ENCODE measurements around the gene CCDC149.
"Not testable (repeated sequence)": the region's sequence is repeated elsewhere in the genome, so short reads cannot be mapped to it uniquely, and the experiment has no call there.

Gene CCDC149

GRCh38 chr4:24917076-24917856 is 4.4 kb upstream of the CCDC149 start:
- DNase-seq (ENCODE audit: low read depth) = no peak

DNA sequence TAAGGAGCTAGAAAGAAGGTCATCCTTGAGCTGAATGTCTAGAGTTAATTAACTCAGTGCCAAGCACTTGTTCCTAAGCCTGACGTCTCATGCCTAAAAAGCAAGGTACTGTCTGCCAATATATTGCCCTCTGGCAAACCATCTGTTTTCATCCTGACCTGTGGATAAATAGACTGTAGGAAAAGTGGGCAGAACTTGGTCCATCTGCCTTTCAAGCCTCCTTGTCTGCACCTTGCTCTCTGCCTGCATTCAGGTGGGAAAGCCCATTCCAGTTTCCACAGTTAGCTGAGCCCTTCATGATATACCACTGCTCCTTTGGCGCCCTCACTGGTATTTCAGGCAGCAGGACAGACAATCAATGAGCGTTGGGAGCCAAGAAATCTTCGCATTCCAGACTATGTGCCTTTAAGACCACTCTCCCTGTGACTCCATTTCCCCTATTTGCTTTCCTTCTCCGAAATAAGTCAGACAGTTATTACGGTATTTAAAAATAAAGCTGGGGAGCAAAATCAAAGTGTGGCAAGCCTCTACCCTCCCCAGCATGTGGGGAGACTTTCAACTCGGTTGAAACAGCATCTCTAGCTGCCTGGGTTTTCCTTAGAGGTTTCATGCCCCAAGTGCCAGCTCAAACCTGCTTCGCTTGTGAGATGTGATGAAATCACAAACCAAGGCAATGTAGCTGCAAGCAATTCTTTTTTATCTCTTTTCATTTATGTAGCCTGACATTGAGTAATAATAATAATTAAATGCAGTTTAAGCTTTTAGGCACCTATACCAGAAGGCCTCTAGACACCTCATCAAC is 2.5 kb upstream of the CCDC149 start:
- DNase-seq (ENCODE audit: low read depth) = no peak

DNA sequence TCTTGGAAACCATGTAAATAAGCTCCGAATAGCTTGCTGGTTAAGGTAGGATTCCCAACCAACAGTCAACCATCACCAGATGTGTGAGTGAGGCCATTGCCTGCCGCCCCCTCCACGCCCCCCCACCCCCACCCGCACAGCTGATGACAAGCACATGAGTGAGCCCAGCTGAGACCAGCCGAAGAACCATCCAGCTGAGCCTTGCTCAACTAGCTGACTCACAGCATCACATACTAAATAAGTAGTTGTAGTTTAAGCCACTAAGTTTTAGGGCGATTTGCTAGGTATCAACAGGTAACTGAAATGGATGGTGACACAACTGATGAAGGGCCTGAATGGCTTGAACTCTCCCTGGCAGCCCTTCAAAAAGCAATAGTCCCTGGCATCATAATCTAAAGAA is 1.6 kb upstream of the CCDC149 start:
- DNase-seq (ENCODE audit: low read depth) = no peak

- DNase-seq (ENCODE audit: low read depth) = no peak
Measured at GRCh38 chr4:24913119-24913485, 260 bp upstream of the CCDC149 start.

- no peak for DNase-seq (ENCODE audit: low read depth)
Measured at GRCh38 chr4:24910499-24910898, 2.3 kb downstream of the CCDC149 start.

DNA sequence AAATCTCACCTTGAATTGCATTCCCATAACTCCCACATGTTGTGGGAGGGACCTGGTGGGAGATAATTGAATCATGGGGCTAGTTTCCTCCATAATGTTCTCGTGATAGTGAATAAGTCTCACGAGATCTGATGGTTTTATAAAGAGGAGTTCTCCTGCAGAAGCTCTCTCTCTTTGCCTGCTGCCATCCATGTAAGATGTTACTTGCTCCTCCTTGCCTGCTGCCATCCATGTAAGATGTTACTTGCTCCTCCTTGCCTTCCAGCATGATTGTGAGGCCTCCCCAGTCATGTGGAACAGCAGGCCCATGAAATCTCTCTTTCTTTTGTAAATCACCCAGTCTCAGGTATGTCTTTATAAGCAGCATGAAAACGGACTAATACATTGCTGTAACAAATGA is 3.2 kb downstream of the CCDC149 start:
- not testable (repeated sequence) for DNase-seq (ENCODE audit: low read depth)

DNA sequence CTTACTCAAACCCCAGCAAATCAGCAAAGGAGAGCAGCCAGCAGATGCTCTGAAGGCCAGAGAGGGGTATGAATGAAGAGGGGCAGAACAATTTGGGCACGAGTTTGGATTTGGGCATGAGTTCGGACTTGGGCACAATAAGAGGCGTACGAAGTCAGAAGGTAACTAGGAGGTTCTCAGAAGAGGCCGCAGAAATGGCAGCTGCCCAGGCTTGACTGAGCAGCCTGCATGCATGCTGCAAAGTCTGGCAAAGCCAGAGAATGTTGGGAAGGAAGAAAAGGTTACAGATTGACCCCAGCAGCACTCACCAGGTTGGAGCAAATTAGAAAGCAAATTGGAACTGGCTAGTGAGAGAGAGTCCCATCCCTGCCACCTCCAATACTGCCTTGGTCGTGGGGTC is 15.2 kb downstream of the CCDC149 start:
- DNase-seq (ENCODE audit: low read depth) = no peak

- no peak for DNase-seq (ENCODE audit: low read depth)
Measured at GRCh38 chr4:24896977-24897376, 15.9 kb downstream of the CCDC149 start.

DNA sequence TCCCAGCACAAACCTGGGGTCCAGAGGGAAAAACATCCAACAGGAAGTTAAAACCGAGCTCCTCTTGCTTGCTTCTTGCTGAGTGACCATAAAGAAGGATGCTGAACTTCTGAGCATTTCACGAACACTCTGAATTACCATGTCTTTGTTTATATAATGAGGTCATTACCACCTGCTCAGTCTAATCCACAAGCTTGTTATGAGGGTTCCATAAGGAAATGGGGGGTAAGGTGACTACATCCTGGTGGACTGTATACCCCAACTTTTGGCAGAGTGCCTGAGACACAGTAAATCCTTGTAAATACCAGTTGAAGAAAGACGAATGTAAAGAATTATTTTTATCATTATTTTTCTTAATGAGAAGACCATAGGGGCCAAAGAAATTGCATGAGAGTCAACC is 16.8 kb downstream of the CCDC149 start:
- DNase-seq (ENCODE audit: low read depth) = no peak

- DNase-seq (ENCODE audit: low read depth) = no peak
Measured at GRCh38 chr4:24895461-24895860, 17.4 kb downstream of the CCDC149 start.

- DNase-seq (ENCODE audit: low read depth) = no peak
Measured at GRCh38 chr4:24894846-24895245, 18.0 kb downstream of the CCDC149 start.

DNA sequence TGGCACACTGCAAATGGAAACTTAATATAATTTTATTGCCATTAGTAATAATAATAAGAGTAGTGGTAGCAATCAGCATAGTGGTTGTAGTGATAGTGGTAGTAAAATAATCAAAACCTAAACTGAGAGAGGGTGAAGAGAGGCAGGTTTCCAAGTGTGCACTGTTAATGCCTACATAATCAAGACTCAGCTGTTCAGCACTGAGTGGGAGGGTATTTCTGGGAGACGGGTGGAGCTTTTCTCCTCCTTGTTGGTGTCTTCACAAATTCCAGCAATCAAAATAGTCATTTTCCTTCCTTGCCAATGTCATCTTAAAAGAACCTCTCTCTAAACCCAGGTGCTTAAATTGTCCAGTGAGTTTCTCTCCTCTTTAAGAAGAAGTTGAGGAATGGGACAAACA is 18.6 kb downstream of the CCDC149 start:
- DNase-seq (ENCODE audit: low read depth) = no peak

DNA sequence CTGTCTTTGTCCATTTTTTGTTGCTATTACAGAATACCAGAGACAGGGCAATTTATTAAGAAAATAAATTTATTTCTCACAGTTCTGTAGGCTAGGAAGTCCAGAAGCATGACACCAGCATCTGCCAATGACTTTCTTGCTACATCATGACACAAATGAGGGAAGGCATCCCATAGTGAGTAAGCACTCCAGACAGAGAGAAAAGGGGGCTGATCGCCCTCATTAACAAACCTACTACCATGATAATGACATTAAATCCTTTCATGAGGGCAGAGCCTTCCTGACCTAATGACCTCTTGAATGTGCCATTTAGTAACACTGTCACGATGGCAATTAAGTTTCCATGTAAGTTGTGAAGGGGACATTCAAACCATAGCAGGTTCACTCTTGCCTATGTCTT is 20.1 kb downstream of the CCDC149 start:
- no peak for DNase-seq (ENCODE audit: low read depth)

- no peak for DNase-seq (ENCODE audit: low read depth)
Measured at GRCh38 chr4:24892278-24892677, 20.6 kb downstream of the CCDC149 start.

DNA sequence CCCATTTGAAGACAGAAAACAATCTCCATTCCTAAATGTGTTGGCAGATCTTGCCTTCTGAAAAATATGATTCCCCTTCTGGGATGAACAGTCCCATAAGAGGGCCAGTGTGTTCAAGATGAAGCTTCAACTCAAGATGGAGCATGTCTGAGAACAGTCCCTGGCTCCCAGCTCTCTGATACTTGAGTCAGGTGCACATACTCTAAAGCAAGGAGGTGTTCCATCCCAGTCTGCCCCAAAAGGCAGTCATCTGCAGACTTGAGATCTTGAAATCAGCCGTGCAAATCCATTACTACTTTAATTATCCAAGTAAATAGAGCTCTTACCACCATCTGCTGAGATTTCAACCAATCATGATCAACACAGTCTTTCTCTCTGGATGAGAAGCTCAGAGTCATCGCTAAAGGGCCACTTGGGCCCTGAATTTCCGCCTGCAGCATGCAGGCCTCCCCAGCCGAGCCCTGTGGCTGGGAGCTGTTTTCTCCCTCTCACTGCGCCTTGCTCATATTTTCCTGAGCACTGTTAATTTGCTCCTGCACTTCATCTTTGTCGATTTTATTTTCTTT is 22.2 kb downstream of the CCDC149 start:
- DNase-seq (ENCODE audit: low read depth) = no peak

DNA sequence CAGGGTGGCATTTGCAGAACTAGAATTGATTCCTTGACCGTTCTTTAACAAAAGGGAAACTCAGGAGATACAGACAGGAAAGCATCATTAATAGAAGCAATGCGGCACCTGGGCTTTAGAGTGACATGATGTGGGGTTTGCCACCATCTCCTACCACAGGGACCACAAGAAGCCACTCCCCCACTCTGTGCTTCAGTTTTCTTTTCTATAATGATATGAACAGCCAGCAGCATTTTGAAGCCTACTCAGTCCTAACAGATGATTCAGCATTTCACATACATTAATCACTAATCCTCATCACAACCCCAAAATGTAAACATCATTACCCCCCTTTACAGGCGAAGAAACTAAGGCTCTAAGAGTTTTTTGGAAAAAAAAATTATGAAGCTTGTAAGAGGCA is 22.9 kb downstream of the CCDC149 start:
- DNase-seq (ENCODE audit: low read depth) = no peak

- no peak for DNase-seq (ENCODE audit: low read depth)
Measured at GRCh38 chr4:24888475-24889344, 24.1 kb downstream of the CCDC149 start.

DNA sequence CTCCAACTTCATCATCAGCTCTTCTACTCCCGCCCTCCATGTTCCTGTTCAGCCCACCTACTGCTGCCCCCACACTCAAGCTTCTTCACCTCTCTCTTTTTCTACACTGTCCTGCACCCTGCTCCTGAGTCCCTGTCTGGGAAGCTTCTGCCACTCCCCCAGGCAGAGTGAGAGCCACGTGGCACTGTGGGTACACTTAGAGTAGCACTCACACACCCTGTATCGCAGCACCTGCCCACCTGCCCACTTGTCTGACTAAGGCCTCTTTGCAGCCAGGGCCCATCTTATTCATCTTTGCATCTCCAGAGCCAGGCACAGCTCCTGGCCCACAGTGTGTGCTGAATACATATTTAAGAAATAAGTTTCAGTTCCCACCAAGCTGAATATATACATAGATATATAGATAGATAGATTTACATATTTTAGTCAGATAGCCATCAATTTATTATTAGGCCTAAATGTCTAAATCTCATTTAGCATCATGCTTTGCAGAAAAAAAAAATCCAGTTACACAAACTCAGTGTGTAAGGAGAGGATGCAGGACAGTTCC is 24.9 kb downstream of the CCDC149 start:
- no peak for DNase-seq (ENCODE audit: low read depth)

DNA sequence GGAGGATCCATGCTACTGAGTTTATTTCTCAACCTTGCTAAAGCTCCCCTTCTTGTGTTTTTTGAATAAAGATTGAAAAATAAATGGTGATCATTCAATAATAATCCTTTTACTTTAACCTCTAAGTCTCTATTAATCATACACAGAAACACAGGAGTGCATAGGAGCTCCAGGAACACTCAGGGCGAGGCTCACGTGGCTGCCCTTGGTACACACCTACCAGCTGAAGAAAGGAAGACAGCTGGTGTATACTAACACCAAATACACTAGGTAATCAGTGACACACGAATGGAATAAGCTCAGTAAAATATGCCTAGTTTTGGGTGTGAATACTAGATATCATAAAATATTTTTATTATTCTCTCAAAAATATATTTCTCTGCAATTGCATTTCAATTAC is 26.2 kb downstream of the CCDC149 start:
- DNase-seq (ENCODE audit: low read depth) = no peak

DNA sequence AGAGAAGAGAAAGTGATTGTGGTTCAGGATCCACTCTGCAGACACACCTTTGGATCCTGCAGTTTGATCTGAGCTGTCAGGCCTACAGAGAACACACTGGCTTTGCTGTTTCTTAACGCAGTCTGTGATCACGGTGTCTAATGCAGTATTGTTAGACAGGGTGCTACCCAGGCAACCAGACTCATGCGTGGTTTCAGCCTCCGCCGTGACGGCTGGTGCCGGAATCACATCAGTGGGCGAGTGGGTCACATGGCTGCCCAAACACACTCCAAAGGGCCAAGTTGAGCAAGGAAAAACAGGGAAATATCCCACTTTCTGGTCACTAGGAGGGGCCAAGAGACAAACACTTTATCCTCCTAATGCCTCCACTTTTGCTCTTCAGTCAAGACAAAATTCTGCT is 27.5 kb downstream of the CCDC149 start:
- no peak for DNase-seq (ENCODE audit: low read depth)

GRCh38 chr4:24884902-24885301 is 27.9 kb downstream of the CCDC149 start:
- DNase-seq (ENCODE audit: low read depth) = no peak
